HL-60 (cell line): Measurements from ENCODE around the gene THSD7A.

Experiments
- GABPA ChIP-seq: IDR thresholded peaks from 2 replicates; pipeline ENCODE4 v1.6.1; 2012; ENCODE audit warnings: low read depth
- SPI1 ChIP-seq: IDR thresholded peaks from 2 replicates; pipeline ENCODE4 v1.6.1; 2012; ENCODE audit warnings: low read depth, mild to moderate bottlenecking, borderline replicate concordance
- TF ChIP-seq, protein P1 (sequence below): IDR thresholded peaks from one replicate; pipeline ENCODE4 v1.5.1; 2011; ENCODE audit warnings: low read length, control low read depth, inconsistent platforms; ENCODE audit not compliant: insufficient read depth
- TF ChIP-seq, protein P2 (sequence below): IDR thresholded peaks from 2 replicates; pipeline ENCODE4 v1.6.1; 2012; ENCODE audit warnings: low read depth; ENCODE audit not compliant: insufficient replicate concordance

DNA sequence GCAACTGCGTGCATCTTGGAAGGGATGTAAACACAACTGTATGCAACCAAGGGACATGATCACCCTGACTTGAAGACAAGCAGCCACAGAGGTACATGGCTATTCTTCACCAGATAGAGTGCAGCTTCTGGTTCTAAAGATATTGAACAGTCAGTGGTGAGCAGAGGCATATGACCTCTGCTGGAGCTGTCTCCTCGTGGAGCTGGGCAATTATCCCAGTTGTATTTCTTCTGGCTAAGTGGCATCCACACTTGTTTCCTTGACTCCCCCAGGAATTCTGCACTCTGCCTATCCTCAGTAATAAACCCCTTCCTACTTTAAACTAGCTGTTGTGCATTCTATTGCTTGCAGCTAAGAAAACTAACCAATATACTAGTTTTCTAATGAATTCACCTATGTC is 216.8 kb downstream of the THSD7A start:
- TF ChIP-seq, protein P1, sequence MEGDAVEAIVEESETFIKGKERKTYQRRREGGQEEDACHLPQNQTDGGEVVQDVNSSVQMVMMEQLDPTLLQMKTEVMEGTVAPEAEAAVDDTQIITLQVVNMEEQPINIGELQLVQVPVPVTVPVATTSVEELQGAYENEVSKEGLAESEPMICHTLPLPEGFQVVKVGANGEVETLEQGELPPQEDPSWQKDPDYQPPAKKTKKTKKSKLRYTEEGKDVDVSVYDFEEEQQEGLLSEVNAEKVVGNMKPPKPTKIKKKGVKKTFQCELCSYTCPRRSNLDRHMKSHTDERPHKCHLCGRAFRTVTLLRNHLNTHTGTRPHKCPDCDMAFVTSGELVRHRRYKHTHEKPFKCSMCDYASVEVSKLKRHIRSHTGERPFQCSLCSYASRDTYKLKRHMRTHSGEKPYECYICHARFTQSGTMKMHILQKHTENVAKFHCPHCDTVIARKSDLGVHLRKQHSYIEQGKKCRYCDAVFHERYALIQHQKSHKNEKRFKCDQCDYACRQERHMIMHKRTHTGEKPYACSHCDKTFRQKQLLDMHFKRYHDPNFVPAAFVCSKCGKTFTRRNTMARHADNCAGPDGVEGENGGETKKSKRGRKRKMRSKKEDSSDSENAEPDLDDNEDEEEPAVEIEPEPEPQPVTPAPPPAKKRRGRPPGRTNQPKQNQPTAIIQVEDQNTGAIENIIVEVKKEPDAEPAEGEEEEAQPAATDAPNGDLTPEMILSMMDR = no peak
- TF ChIP-seq SPI1 (no peak), GABPA (no peak)
- TF ChIP-seq, protein P2, sequence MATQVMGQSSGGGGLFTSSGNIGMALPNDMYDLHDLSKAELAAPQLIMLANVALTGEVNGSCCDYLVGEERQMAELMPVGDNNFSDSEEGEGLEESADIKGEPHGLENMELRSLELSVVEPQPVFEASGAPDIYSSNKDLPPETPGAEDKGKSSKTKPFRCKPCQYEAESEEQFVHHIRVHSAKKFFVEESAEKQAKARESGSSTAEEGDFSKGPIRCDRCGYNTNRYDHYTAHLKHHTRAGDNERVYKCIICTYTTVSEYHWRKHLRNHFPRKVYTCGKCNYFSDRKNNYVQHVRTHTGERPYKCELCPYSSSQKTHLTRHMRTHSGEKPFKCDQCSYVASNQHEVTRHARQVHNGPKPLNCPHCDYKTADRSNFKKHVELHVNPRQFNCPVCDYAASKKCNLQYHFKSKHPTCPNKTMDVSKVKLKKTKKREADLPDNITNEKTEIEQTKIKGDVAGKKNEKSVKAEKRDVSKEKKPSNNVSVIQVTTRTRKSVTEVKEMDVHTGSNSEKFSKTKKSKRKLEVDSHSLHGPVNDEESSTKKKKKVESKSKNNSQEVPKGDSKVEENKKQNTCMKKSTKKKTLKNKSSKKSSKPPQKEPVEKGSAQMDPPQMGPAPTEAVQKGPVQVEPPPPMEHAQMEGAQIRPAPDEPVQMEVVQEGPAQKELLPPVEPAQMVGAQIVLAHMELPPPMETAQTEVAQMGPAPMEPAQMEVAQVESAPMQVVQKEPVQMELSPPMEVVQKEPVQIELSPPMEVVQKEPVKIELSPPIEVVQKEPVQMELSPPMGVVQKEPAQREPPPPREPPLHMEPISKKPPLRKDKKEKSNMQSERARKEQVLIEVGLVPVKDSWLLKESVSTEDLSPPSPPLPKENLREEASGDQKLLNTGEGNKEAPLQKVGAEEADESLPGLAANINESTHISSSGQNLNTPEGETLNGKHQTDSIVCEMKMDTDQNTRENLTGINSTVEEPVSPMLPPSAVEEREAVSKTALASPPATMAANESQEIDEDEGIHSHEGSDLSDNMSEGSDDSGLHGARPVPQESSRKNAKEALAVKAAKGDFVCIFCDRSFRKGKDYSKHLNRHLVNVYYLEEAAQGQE = no peak
